K562 (cell line): Measurements from ENCODE around the gene PITPNM1. TPM values are rescaled to one million over a fixed set of nuclear protein-coding genes. Genes with fewer than 3 reads are reported as not detected.

ENCODE experiments used
- ATAC-seq: fragments of 200-7000 bp; cut with Tn5 transposase; 3 replicates; pipeline ENCODE4 v1.9.1; 2020; ENCODE audit warnings: moderate library complexity
- BruUV-seq: library from RNA; stranded (reverse); fragments of 400-500 nt; replicated peaks from 2 replicates; lab custom pipeline; 2021; lab: Mats Ljungman, UMichigan
- CTCF ChIA-PET: fragments of 300-600 bp; formaldehyde crosslinking; extraction: SDS; loops from one replicate; lab custom pipeline; 2021; ENCODE audit warnings: low intra/inter-chr PET ratio; lab: Yijun Ruan, JAX
- POLR2A ChIA-PET: fragments of 300-600, 350-650 bp; sonication (Branson Sonifier 250); formaldehyde crosslinking; extraction: SDS; loops from one replicate; lab custom pipeline; 2021; ENCODE audit warnings: antibody characterized with exemption, inconsistent platforms; lab: Yijun Ruan, JAX
- DNase-seq, 4 experiments: peaks; one replicate each; pipeline versions ENCODE4 v3.0.0 to v3.0.0-alpha.2; 2011 to 2018; ENCODE audit warnings: low spot score in 3 of 4, mixed read lengths in 3 of 4; ENCODE audit errors: extremely low read depth in 1 of 4
- FAIRE-seq: peaks from 2 replicates; lab custom pipeline; 2011; peaks lifted over from hg19 to GRCh38; lab: Jason Lieb, UNC
- H2AFZ ChIP-seq: 2 replicates; pipeline ENCODE4 v1.6.0; 2011; ENCODE audit warnings: low read depth, low read length, control low read depth, inconsistent platforms
- H3K27ac ChIP-seq: fragments of 200-600 bp; 3 replicates; pipeline ENCODE4 v1.8.0; 2011; ENCODE audit warnings: low read depth, mild to moderate bottlenecking, control low read depth, inconsistent platforms, low read length, moderate library complexity, mixed read lengths; ENCODE audit errors: extremely low read depth
- H3K27me3 ChIP-seq, 2 experiments: fragments of 300-600 bp in 1 of 2; 2 replicates in 1 of 2; 3 replicates in 1 of 2; pipeline versions ENCODE4 v1.6.0 to v1.8.0; 2011; ENCODE audit warnings: inconsistent platforms in 2 of 2, low read length in 2 of 2, mild to moderate bottlenecking in 1 of 2, mixed read lengths in 1 of 2, moderate library complexity in 1 of 2; ENCODE audit not compliant: control insufficient read depth in 2 of 2, insufficient read depth in 2 of 2
- H3K36me3 ChIP-seq: fragments of 300-600 bp; 3 replicates; pipeline ENCODE4 v1.8.0; 2011; ENCODE audit warnings: mild to moderate bottlenecking, low read length, inconsistent platforms; ENCODE audit not compliant: control insufficient read depth, insufficient read depth
- H3K4me1 ChIP-seq, 2 experiments: fragments of 200-600 bp in 1 of 2; replicated peaks in 1 of 2; 2 replicates in 1 of 2; 3 replicates in 1 of 2; pipeline versions ENCODE4 v1.5.1 to v1.8.0; 2011; ENCODE audit warnings: inconsistent platforms in 2 of 2, low read length in 2 of 2, mild to moderate bottlenecking in 1 of 2, mixed read lengths in 1 of 2, moderate library complexity in 1 of 2; ENCODE audit not compliant: control insufficient read depth in 2 of 2, insufficient read depth in 2 of 2
- H3K4me2 ChIP-seq: 2 replicates; pipeline ENCODE4 v1.6.1; 2011; ENCODE audit warnings: low read length, control low read depth, inconsistent platforms, mixed read lengths; ENCODE audit not compliant: insufficient read depth
- H3K4me3 ChIP-seq: fragments of 200-600 bp; sonication (generic), shearing (Covaris generic); 2 replicates; pipeline ENCODE4 v1.5.1; 2016; ENCODE audit warnings: control low read depth, inconsistent platforms
- H3K79me2 ChIP-seq: fragments of 200-600 bp; 3 replicates; pipeline ENCODE4 v1.8.0; 2011; ENCODE audit warnings: low read length, inconsistent platforms; ENCODE audit not compliant: control insufficient read depth, insufficient read depth
- H3K9ac ChIP-seq, 2 experiments: 2 replicates each; pipeline versions ENCODE4 v1.6.0 to v1.6.1; 2011; ENCODE audit warnings: low read depth in 2 of 2, low read length in 2 of 2, control low read depth in 1 of 2, inconsistent platforms in 1 of 2, mild to moderate bottlenecking in 1 of 2, mixed read lengths in 1 of 2; ENCODE audit not compliant: insufficient read depth in 1 of 2
- H3K9me1 ChIP-seq: one replicate; pipeline ENCODE4 v1.6.0; 2011; ENCODE audit warnings: inconsistent platforms, mild to moderate bottlenecking, low read length, moderate library complexity; ENCODE audit not compliant: control insufficient read depth, insufficient read depth
- H3K9me3 ChIP-seq: replicated peaks from 2 replicates; pipeline ENCODE4 v1.5.1; 2011; ENCODE audit warnings: low read depth, low read length, inconsistent platforms; ENCODE audit not compliant: control insufficient read depth, insufficient read depth
- H4K20me1 ChIP-seq: replicated peaks from 2 replicates; pipeline ENCODE4 v1.6.1; 2011; ENCODE audit warnings: low read length, inconsistent platforms, mixed read lengths; ENCODE audit not compliant: control insufficient read depth, insufficient read depth
- ARID1B ChIP-seq: fragments of 450-650 bp; IDR thresholded peaks from 2 replicates; pipeline ENCODE4 v1.6.1; 2016; ENCODE audit warnings: antibody characterized with exemption, mild to moderate bottlenecking, inconsistent platforms
- CBFA2T3 ChIP-seq: fragments of 450-650 bp; IDR thresholded peaks from 2 replicates; pipeline ENCODE4 v1.6.1; 2017
- MYC ChIP-seq, 2 experiments: fragments of 250-450 bp in 1 of 2; sonication (Bioruptor Pico) in 1 of 2; IDR thresholded peaks; 2 replicates each; pipeline versions ENCODE4 v1.5.1 to v1.6.1; 2012 to 2021; ENCODE audit warnings: low read depth in 2 of 2, borderline replicate concordance in 1 of 2, improper control_type of control experiment in 1 of 2, low read length in 1 of 2, mild to moderate bottlenecking in 1 of 2, moderate library complexity in 1 of 2
- SAFB ChIP-seq: fragments of 200-400 bp; formaldehyde crosslinking; IDR thresholded peaks from 2 replicates; pipeline ENCODE4 v1.6.1; 2017; ENCODE audit warnings: low read depth, low read length, borderline replicate concordance
- SRSF1 ChIP-seq: fragments of 200-400 bp; formaldehyde crosslinking; IDR thresholded peaks from 2 replicates; pipeline ENCODE4 v1.6.1; 2017; ENCODE audit warnings: mild to moderate bottlenecking, low read depth, low read length, moderate library complexity
- ZFP91 ChIP-seq: sonication (generic); formaldehyde crosslinking; IDR thresholded peaks from 2 replicates; pipeline ENCODE4 v1.8.0; 2022; ENCODE audit warnings: mild to moderate bottlenecking, missing genetic modification reagents
- ZNF395 ChIP-seq: fragments of 200-800 bp; sonication (Bioruptor generic); IDR thresholded peaks from 2 replicates; pipeline ENCODE4 v1.6.1; 2017; ENCODE audit warnings: missing genetic modification characterization, missing compliant biosample characterization
- WGBS: fragments of 100-300 bp; shearing (Covaris generic); methylation state at CpG from one replicate; pipeline ENCODE4 v1.1.6; 2016; ENCODE audit warnings: low coverage, mixed read lengths; ENCODE audit not compliant: insufficient coverage; ENCODE audit errors: missing lambda C conversion rate; 5-methylcytosine and 5-hydroxymethylcytosine counted together
- in situ Hi-C: fragments of 300-500 bp; cut with MboI; formaldehyde crosslinking; loops from 4 replicates; pipeline ENCODE4 v1.15.0; 2018; ENCODE audit warnings: inconsistent platforms, mixed read lengths
- intact Hi-C: fragments of 100-400 bp; cut with micrococcal nuclease; formaldehyde crosslinking; loops from 2 replicates; pipeline ENCODE4 v1.14.2; 2022
- polyA plus RNA-seq, 8 experiments: library from polyadenylated mRNA; depleted of rRNA in 4 of 8; stranded (reverse) in 5 of 8; unstranded in 3 of 8; fragments of >200 nt; fragmentation: Nextera tagmentation in 2 of 8; fragmentation: Illumina TruSeq in 1 of 8; extraction: Ambion mirVana in 2 of 8; extraction: Trizol in 1 of 8; gene quantifications; 2 replicates each; pipeline versions ENCODE4 v1.2.1 to v1.2.3, GENCODE V29; 2011 to 2014; ENCODE audit warnings: inconsistent platforms in 1 of 8, missing spikeins in 1 of 8
- total RNA-seq, 7 experiments: library from RNA; depleted of rRNA in 6 of 7; stranded (reverse); fragments of >200 nt in 6 of 7; fragmentation: Illumina TruSeq in 2 of 7; extraction: Trizol in 2 of 7; gene quantifications; 2 replicates each; pipeline versions ENCODE4 v1.2.1 to v1.2.3, GENCODE V29; 2011 to 2021; ENCODE audit warnings: low replicate concordance in 1 of 7
- TF ChIP-seq, protein P1 (sequence below), 2 experiments: IDR thresholded peaks in 1 of 2; conservative IDR thresholded peaks in 1 of 2; 2 replicates each; pipeline ENCODE4 v1.6.1; 2016; ENCODE audit warnings: low read depth in 2 of 2, mild to moderate bottlenecking in 1 of 2, missing compliant biosample characterization in 1 of 2, missing genetic modification characterization in 1 of 2, moderate library complexity in 1 of 2
- TF ChIP-seq, protein P2 (sequence below): sonication (generic); IDR thresholded peaks from 2 replicates; pipeline ENCODE4 v1.6.1; 2016
- TF ChIP-seq, protein P3 (sequence below): sonication (generic); formaldehyde crosslinking; IDR thresholded peaks from 2 replicates; pipeline ENCODE4 v1.5.0; 2020; ENCODE audit warnings: missing genetic modification reagents

Gene PITPNM1
- total and polyA plus RNA-seq, 9 of the 15 experiments (the other 6 are each of a cell fraction or from before 2014, with no cell fraction given): 0.11 to 53.7 (median 16.0) TPM

DNA sequence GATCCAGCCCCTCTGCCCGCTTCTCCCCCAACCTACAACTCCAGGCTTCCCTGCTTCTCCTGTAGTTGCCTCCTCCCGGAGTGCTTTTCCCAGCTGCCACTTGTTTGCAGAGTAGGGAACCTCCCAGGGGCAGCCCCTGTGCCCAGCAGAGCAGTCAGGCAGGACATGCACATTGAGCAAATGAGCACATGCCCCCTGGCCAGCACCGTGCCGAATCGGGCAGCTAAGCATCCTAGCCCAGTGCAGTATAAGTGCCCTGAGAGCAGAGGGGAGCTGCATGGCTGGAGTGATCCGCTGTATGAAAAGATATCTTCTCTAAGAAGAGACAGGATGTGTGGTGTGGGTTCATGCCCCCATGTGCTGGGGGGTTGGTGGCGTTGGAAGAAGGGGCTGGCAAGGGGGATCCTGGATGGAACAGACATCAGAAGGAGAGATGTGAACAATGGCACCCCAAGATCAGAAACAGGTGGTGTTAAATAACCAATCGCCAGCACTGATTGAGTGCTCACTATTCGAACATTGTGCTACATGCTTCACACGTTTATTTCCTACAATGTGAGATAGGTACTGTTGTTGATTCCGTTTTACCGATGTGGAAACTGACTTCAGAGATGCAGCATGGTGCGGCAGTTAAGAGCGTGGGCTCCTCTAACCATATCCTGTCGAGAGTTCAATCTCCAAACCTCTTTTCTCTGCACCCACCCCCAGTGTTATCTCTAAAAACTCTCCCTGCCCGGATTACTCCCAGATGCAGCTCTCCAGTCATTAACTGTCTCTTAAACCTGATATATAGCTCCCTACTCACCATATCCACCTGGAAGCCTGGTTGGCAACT, 21.1 kb downstream of the PITPNM1 start:
- Histone ChIP-seq H3K4me3 (peak overlapping the region; percentile 49), H3K9ac (peak overlapping the region; percentile 61 to 85; a peak in 3 of 4 replicates), H3K27me3 (no peaks in the 10 kb centered on the region), H3K27ac (peak overlapping the region; percentile 73; the same call in 1 of the 3 replicates), H3K9me1 (no peaks in the 10 kb centered on the region), H3K9me3 (no peaks in the 10 kb centered on the region), H2AFZ (no peak overlapping the region), H4K20me1 (no peaks in the 10 kb centered on the region), H3K4me2 (peak overlapping the region; percentile 78), H3K4me1 (peaks cover 28 to 57% of the 10 kb centered on the region in 2 experiments), H3K79me2 (peaks cover 34% of the 10 kb centered on the region), H3K36me3 (peaks cover 18% of the 10 kb centered on the region; the same call in 1 of the 3 replicates)
- DNase-seq (peak in 2 of 4 experiments; percentile 52 to 56), FAIRE-seq (peak; percentile 78), ATAC-seq (no peak)
- intact Hi-C loops: loop anchor here (5.0 kb wide), 1 partner anchor 82 kb away; the partner anchor contains the start of genes PPP1CA and TBC1D10C
- CTCF ChIA-PET: no interaction called here
- POLR2A ChIA-PET: interaction anchor here (0.5 to 0.6 kb wide), 2 partner anchors 122 to 828 kb away, joined by 3 read pairs; no protein-coding TSS in a partner anchor
- 32% methylated on average over 16 of the region's 16 CpGs for WGBS
- BruUV-seq: no TSS peak
- in situ Hi-C loops: no loop called here
- no peak for TF ChIP-seq ZFP91 (CRISPR knock-in tag)
- TF ChIP-seq ZNF395: peak; percentile 11; the same call in 1 of the 2 replicates
- no peak for TF ChIP-seq SRSF1
- TF ChIP-seq, protein P1, sequence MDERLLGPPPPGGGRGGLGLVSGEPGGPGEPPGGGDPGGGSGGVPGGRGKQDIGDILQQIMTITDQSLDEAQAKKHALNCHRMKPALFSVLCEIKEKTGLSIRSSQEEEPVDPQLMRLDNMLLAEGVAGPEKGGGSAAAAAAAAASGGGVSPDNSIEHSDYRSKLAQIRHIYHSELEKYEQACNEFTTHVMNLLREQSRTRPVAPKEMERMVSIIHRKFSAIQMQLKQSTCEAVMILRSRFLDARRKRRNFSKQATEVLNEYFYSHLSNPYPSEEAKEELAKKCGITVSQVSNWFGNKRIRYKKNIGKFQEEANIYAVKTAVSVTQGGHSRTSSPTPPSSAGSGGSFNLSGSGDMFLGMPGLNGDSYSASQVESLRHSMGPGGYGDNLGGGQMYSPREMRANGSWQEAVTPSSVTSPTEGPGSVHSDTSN (CRISPR knock-in tag; IDR thresholded peaks at IDR 0.05; ENCODE audit: low read depth): no peak
- TF ChIP-seq, protein P1 (tag; conservative IDR thresholded peaks at IDR 0.05; ENCODE audit: low read depth): 0 out of 2 replicates have a peak, but pooled peaks have one; percentile 28
- no peak for TF ChIP-seq SAFB
- TF ChIP-seq, protein P2, sequence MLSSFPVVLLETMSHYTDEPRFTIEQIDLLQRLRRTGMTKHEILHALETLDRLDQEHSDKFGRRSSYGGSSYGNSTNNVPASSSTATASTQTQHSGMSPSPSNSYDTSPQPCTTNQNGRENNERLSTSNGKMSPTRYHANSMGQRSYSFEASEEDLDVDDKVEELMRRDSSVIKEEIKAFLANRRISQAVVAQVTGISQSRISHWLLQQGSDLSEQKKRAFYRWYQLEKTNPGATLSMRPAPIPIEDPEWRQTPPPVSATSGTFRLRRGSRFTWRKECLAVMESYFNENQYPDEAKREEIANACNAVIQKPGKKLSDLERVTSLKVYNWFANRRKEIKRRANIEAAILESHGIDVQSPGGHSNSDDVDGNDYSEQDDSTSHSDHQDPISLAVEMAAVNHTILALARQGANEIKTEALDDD: peak; percentile 32; the same call in 1 of the 2 replicates
- TF ChIP-seq CBFA2T3: peak; percentile 63
- peak; percentile 11; the same call in 1 of the 2 replicates for TF ChIP-seq MYC (IDR thresholded peaks at IDR 0.05; ENCODE audit: low read depth, low read length)
- no peak for TF ChIP-seq MYC (CRISPR knock-in tag; IDR thresholded peaks at IDR 0.05; ENCODE audit: borderline replicate concordance, low read depth)
- TF ChIP-seq, protein P3, sequence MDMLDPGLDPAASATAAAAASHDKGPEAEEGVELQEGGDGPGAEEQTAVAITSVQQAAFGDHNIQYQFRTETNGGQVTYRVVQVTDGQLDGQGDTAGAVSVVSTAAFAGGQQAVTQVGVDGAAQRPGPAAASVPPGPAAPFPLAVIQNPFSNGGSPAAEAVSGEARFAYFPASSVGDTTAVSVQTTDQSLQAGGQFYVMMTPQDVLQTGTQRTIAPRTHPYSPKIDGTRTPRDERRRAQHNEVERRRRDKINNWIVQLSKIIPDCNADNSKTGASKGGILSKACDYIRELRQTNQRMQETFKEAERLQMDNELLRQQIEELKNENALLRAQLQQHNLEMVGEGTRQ (CRISPR knock-in tag): no peak
- TF ChIP-seq ARID1B: 0 out of 2 replicates have a peak, but pooled peaks have one; percentile 31
